Mesendoderm (in vitro differentiated cells): Measurements from ENCODE around the gene STRN3. TPM values are rescaled to one million over a fixed set of nuclear protein-coding genes. Genes with fewer than 3 reads are reported as not detected.
A peak's percentile ranks its signal among the peaks of the same experiment; 100 is the strongest.

Source experiments
- DNase-seq: peaks from one replicate; pipeline ENCODE4 v3.0.0; 2013
- H2AK5ac ChIP-seq: 2 replicates; pipeline ENCODE4 v1.6.1; 2013; ENCODE audit warnings: low read length, inconsistent platforms
- H2BK120ac ChIP-seq: 2 replicates; pipeline ENCODE4 v1.6.1; 2013; ENCODE audit warnings: low read depth, mild to moderate bottlenecking, low read length, moderate library complexity, mixed read lengths
- H2BK15ac ChIP-seq: replicated peaks from 2 replicates; pipeline ENCODE4 v1.6.1; 2013; ENCODE audit warnings: low read depth, mild to moderate bottlenecking, moderate library complexity
- H2BK5ac ChIP-seq: 2 replicates; pipeline ENCODE4 v1.6.1; 2013; ENCODE audit warnings: low read length, inconsistent platforms
- H3K18ac ChIP-seq: 2 replicates; pipeline ENCODE4 v1.6.1; 2013; ENCODE audit warnings: mild to moderate bottlenecking, low read length, mixed read lengths
- H3K23ac ChIP-seq: one replicate; pipeline ENCODE4 v1.6.1; 2013; ENCODE audit warnings: low read length
- H3K27ac ChIP-seq: 2 replicates; pipeline ENCODE4 v1.5.1; 2013; ENCODE audit warnings: low read depth, mild to moderate bottlenecking, inconsistent platforms, low read length, moderate library complexity
- H3K27me3 ChIP-seq: 2 replicates; pipeline ENCODE4 v1.6.1; 2013; ENCODE audit warnings: low read length, control low read depth, mild to moderate bottlenecking, inconsistent platforms; ENCODE audit not compliant: insufficient read depth, poor library complexity
- H3K36me3 ChIP-seq: 2 replicates; pipeline ENCODE4 v1.6.1; 2013; ENCODE audit warnings: low read length, inconsistent platforms; ENCODE audit not compliant: control insufficient read depth, insufficient read depth
- H3K4ac ChIP-seq: one replicate; pipeline ENCODE4 v1.6.1; 2013; ENCODE audit warnings: low read depth, mild to moderate bottlenecking, low read length, moderate library complexity
- H3K4me1 ChIP-seq: 2 replicates; pipeline ENCODE4 v1.6.1; 2013; ENCODE audit warnings: low read depth, low read length, inconsistent platforms; ENCODE audit not compliant: control insufficient read depth
- H3K4me2 ChIP-seq: 2 replicates; pipeline ENCODE4 v1.6.1; 2013; ENCODE audit warnings: low read length
- H3K4me3 ChIP-seq: 2 replicates; pipeline ENCODE4 v1.5.1; 2013; ENCODE audit warnings: mild to moderate bottlenecking, low read length
- H3K56ac ChIP-seq: one replicate; pipeline ENCODE4 v1.6.1; 2013; ENCODE audit warnings: low read length
- H3K79me1 ChIP-seq: 2 replicates; pipeline ENCODE4 v1.6.1; 2013; ENCODE audit warnings: low read length, inconsistent platforms
- H3K79me2 ChIP-seq: 2 replicates; pipeline ENCODE4 v1.6.1; 2013; ENCODE audit warnings: mild to moderate bottlenecking, low read length; ENCODE audit not compliant: control insufficient read depth, insufficient read depth
- H3K9ac ChIP-seq: 2 replicates; pipeline ENCODE4 v1.6.1; 2013; ENCODE audit warnings: low read length, inconsistent platforms
- H4K5ac ChIP-seq: one replicate; pipeline ENCODE4 v1.6.1; 2013; ENCODE audit warnings: low read length
- H4K8ac ChIP-seq: one replicate; pipeline ENCODE4 v1.6.1; 2013; ENCODE audit warnings: low read depth, mild to moderate bottlenecking, control low read depth, low read length, moderate library complexity
- WGBS: extraction: QIAGEN DNeasy Blood & Tissue Kit; methylation state at CpG from one replicate; pipeline ENCODE4 v1.1.7; 2013; ENCODE audit warnings: low lambda C conversion rate, missing lambda C conversion rate; ENCODE audit not compliant: insufficient coverage; ENCODE audit errors: extremely low coverage; 5-methylcytosine and 5-hydroxymethylcytosine counted together
- small RNA-seq: library from polyadenylated mRNA; stranded (forward); fragments of <200 nt; extraction: miRNeasy Mini kit (QIAGEN cat#:217004); gene quantifications from one replicate; pipeline ENCODE3, GENCODE V24; 2013; ENCODE audit not compliant: insufficient read depth

The STRN3 gene

DNA sequence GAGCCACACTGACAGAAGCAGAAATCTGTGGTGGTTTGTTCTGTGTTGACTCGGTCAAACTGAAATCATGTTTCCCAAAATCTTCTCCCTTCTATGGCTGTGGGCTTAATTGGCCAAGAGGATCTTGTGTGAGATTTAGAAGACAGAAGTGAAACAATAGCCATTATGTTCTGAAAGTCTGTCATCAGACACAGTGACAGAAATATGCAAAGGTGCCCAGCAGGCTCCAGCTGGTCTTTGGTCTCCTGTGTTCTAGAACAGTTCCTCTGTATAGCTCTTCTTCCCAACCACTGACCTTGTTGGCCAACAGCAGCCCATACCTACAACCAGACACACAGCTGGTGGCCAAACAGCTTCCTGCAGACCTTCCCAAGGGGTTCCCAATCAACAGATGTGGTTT, 176.8 kb downstream of the STRN3 start:
- no peak overlapping the region for H3K56ac ChIP-seq
- no peak overlapping the region for H3K9ac ChIP-seq
- H3K27ac ChIP-seq: no peak overlapping the region
- H3K36me3 ChIP-seq: no peaks in the 10 kb centered on the region
- no peaks in the 10 kb centered on the region for H3K79me1 ChIP-seq
- H4K5ac ChIP-seq: no peak overlapping the region
- H3K18ac ChIP-seq: no peak overlapping the region
- H2BK5ac ChIP-seq: no peak overlapping the region
- no peak overlapping the region for H3K23ac ChIP-seq
- no peaks in the 10 kb centered on the region for H3K4me1 ChIP-seq
- H3K4me2 ChIP-seq: no peak overlapping the region
- H3K4me3 ChIP-seq: no peak overlapping the region
- H3K79me2 ChIP-seq: no peaks in the 10 kb centered on the region
- no peak overlapping the region for H2BK15ac ChIP-seq
- DNase-seq: no peak
- WGBS: no CpG with 5 or more reads among the region's 1 CpG
- no peak overlapping the region for H3K4ac ChIP-seq
- no peak overlapping the region for H4K8ac ChIP-seq
- no peak overlapping the region for H2AK5ac ChIP-seq
- no peaks in the 10 kb centered on the region for H3K27me3 ChIP-seq
- no peak overlapping the region for H2BK120ac ChIP-seq

DNA sequence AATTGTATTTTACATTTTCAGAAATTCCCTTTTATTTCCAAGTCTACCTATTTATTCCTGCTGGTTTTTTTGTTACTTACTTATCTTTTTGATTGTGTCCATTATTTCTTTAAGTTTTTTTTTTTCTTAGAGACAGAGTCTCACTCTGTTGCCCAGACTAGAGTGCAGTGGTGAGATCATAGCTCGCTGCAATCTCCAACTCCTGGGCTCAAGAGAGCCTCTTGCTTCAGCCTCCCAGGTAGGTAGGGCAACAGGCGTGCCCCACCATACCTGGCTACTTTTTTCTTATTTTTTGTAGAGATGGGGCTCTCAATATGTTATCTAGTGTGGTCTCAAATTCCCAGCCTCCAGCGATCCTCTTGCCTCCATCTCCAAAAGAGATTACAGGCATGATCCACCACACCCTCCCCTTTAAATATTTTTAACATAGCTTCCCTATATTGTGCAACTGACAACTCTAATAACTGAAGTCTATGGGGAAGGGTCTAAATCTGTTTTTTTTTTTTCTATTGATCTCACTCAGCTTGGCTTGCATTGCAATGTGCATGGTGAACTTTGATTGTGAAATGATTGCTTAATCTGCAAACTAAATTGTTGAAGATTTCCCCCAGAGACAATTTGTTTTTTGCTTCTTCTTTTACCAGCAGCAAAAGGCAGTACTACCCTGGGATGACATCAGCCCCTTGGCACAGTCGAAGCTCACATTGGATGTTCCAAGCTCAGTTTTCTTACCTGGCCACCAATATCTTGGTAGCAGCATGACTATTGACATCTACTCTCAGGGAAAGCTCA, 177.5 kb downstream of the STRN3 start:
- no peak overlapping the region for H3K18ac ChIP-seq
- no CpG with 5 or more reads among the region's 4 CpGs for WGBS
- no peak overlapping the region for H3K9ac ChIP-seq
- no peak overlapping the region for H4K5ac ChIP-seq
- H2BK120ac ChIP-seq: no peak overlapping the region
- DNase-seq: no peak
- no peak overlapping the region for H3K23ac ChIP-seq
- no peaks in the 10 kb centered on the region for H3K79me1 ChIP-seq
- H2BK5ac ChIP-seq: no peak overlapping the region
- no peak overlapping the region for H3K56ac ChIP-seq
- H3K4me2 ChIP-seq: no peak overlapping the region
- H3K36me3 ChIP-seq: no peaks in the 10 kb centered on the region
- no peak overlapping the region for H3K4me3 ChIP-seq
- H2AK5ac ChIP-seq: no peak overlapping the region
- no peak overlapping the region for H3K4ac ChIP-seq
- H3K27ac ChIP-seq: no peak overlapping the region
- no peaks in the 10 kb centered on the region for H3K4me1 ChIP-seq
- H2BK15ac ChIP-seq: no peak overlapping the region
- H3K79me2 ChIP-seq: no peaks in the 10 kb centered on the region
- no peak overlapping the region for H4K8ac ChIP-seq
- H3K27me3 ChIP-seq: no peaks in the 10 kb centered on the region

Small RNA genes within 50 kb of the gene (small RNA-seq; reads per million reads assigned to genes)
- gene HIGD1AP17: not detected
- gene MIR624: 17.9 reads per million, percentile 91 among the genes with 10 or more reads in this experiment
